ENCODE data around the gene HSD11B1. TPM values are rescaled to one million over a fixed set of nuclear protein-coding genes. Genes with fewer than 3 reads are reported as not detected.
A peak's percentile ranks its signal among the peaks of the same experiment; 100 is the strongest.

Gene HSD11B1
- total RNA-seq, 1 donor from 2014 or later: not detected

DNA sequence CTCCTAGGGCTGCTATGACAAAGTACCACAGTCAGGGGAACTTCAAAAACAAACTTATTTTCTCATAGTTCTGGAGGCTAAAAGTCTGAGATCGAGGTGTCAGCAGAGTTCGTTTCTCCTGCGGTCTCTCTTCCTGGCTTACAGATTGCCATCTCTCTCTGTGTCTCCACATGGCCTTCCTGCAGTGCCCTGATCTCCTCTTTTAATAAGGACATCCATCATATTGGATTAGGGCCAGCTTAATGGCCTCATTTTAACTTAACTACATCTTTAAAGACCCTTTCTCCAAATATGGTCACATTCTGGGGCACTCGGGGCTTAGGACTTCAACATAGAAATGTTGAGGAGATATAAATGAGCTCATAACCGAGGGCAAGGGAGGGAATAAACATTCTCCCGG lies 67.5 kb downstream of the HSD11B1 start:
- Histone ChIP-seq H3K9me3 (ENCODE audit: control insufficient read depth in 3 of 3, low read length in 3 of 3) (no peaks in the 10 kb centered on the region), H3K27me3 (ENCODE audit: control insufficient read depth in 3 of 3, insufficient read depth in 3 of 3, low read length in 3 of 3) (no peaks in the 10 kb centered on the region), H3K27ac (ENCODE audit: low read depth, low read length) (no peak overlapping the region), H3K4me3 (ENCODE audit: low read length in 3 of 3) (no peak overlapping the region), H3K9ac (ENCODE audit: low read depth in 1 of 3, low read length in 3 of 3) (no peak overlapping the region), H3K4me1 (ENCODE audit: control insufficient read depth in 3 of 3, insufficient read depth in 3 of 3, low read length in 3 of 3) (peaks cover 7 to 25% (median 22%) of the 10 kb centered on the region in 3 donors), H3K36me3 (ENCODE audit: control insufficient read depth in 3 of 3, insufficient read depth in 3 of 3, low read length in 3 of 3) (no peaks in the 10 kb centered on the region)

DNA sequence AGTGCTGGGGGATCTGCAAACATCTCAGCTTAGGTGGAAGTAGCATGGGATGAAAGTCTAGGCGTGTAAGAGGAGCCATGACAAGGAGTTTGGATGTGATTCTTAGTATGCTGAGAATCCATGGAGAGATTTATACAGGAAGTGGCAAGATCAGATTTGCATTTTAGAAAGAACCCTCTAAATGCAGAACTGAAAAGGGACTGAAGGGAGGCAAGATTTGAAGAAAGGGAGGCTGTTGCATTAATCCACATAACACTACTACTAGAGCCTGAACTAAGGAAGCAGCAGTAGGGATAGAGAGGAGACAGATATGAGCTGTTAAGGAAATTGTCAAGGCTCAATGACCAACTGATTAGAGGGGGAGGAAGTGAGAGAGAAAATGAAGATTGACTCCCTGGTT lies 69.9 kb downstream of the HSD11B1 start:
- Histone ChIP-seq H3K4me3 (ENCODE audit: low read length in 3 of 3) (no peak overlapping the region), H3K9me3 (ENCODE audit: control insufficient read depth in 3 of 3, low read length in 3 of 3) (no peaks in the 10 kb centered on the region), H3K27ac (ENCODE audit: low read depth, low read length) (no peak overlapping the region), H3K36me3 (ENCODE audit: control insufficient read depth in 3 of 3, insufficient read depth in 3 of 3, low read length in 3 of 3) (no peaks in the 10 kb centered on the region), H3K9ac (ENCODE audit: low read depth in 1 of 3, low read length in 3 of 3) (no peak overlapping the region), H3K27me3 (ENCODE audit: control insufficient read depth in 3 of 3, insufficient read depth in 3 of 3, low read length in 3 of 3) (no peaks in the 10 kb centered on the region), H3K4me1 (ENCODE audit: control insufficient read depth in 3 of 3, insufficient read depth in 3 of 3, low read length in 3 of 3) (peaks cover 0 to 15% (median 15%) of the 10 kb centered on the region in 3 donors)

DNA sequence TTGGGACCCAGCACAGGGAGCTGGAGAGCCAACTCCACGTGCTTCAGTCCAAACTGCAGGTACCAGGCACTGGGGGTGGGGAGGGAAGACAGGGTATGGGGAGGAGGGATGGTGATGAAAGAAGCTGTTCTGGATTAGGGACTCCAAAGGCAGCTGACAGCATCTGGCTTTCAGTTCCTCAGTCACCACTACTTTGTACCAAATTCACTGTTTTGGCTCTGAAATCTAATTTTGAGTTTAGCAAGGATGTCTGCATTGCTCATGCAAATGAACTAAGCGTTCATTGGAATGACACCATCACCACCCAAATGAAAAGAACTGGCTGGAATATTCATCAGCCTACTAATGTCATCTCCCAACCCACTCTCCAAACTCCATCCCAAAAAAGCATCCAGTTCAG lies 71.0 kb downstream of the HSD11B1 start:
- no peak overlapping the region for H3K27ac ChIP-seq (ENCODE audit: low read depth, low read length)
- no peaks in the 10 kb centered on the region for H3K36me3 ChIP-seq (ENCODE audit: control insufficient read depth in 3 of 3, insufficient read depth in 3 of 3, low read length in 3 of 3)
- H3K9me3 ChIP-seq (ENCODE audit: control insufficient read depth in 3 of 3, low read length in 3 of 3): no peaks in the 10 kb centered on the region
- no peak overlapping the region for H3K4me3 ChIP-seq (ENCODE audit: low read length in 3 of 3)
- H3K4me1 ChIP-seq (ENCODE audit: control insufficient read depth in 3 of 3, insufficient read depth in 3 of 3, low read length in 3 of 3): peaks cover 0 to 9% (median 5%) of the 10 kb centered on the region in 3 donors
- H3K9ac ChIP-seq (ENCODE audit: low read depth in 1 of 3, low read length in 3 of 3): no peak overlapping the region
- H3K27me3 ChIP-seq (ENCODE audit: control insufficient read depth in 3 of 3, insufficient read depth in 3 of 3, low read length in 3 of 3): no peaks in the 10 kb centered on the region

DNA sequence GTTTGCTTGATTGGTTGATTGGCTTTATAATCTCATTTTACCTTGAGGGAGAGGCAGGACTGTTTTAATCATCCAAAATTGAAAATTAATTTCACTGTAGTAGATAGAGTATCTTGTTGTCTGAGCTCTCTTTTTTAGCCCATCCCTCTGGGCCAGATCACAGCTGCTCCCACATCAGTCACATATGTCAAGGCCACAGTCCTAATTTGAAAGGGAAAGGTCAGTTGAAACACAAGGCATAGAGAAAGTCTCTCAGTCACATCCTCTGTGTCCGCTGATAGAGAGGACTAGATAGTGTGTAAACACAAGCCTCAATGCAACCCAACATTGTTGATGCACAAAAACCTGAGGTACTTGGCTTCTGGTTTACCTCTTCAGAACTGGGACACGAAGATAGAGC lies 72.9 kb downstream of the HSD11B1 start:
- no peak overlapping the region for H3K4me3 ChIP-seq (ENCODE audit: low read length in 3 of 3)
- H3K9me3 ChIP-seq (ENCODE audit: control insufficient read depth in 3 of 3, low read length in 3 of 3): no peaks in the 10 kb centered on the region
- H3K27me3 ChIP-seq (ENCODE audit: control insufficient read depth in 3 of 3, insufficient read depth in 3 of 3, low read length in 3 of 3): no peaks in the 10 kb centered on the region
- H3K36me3 ChIP-seq (ENCODE audit: control insufficient read depth in 3 of 3, insufficient read depth in 3 of 3, low read length in 3 of 3): peaks cover 0 to 3% (median 0%) of the 10 kb centered on the region in 3 donors
- H3K4me1 ChIP-seq (ENCODE audit: control insufficient read depth in 3 of 3, insufficient read depth in 3 of 3, low read length in 3 of 3): peaks cover 0 to 2% (median 0%) of the 10 kb centered on the region in 3 donors
- no peak overlapping the region for H3K9ac ChIP-seq (ENCODE audit: low read depth in 1 of 3, low read length in 3 of 3)
- no peak overlapping the region for H3K27ac ChIP-seq (ENCODE audit: low read depth, low read length)

DNA sequence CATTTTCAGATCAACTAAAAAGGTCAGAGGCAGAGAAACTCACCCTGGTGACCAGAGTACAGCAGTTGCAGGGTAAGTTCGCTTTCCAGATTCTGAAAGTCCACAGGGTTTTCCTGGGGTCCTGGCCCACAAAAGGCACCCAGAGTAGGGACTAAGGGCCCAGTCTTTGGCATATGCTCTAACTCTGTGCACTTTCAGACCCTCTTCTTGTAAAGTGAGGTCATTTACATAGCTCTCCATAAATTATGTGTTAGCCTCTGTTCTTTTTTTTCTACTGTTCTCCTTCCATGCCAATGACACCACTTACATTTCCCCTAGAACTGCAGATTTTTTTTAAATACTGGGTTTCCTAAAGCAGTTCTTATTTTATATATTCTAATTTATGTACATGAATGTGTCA lies 73.5 kb downstream of the HSD11B1 start:
- H3K4me3 ChIP-seq (ENCODE audit: low read length in 3 of 3): no peak overlapping the region
- H3K27ac ChIP-seq (ENCODE audit: low read depth, low read length): no peak overlapping the region
- peaks cover 0 to 3% (median 0%) of the 10 kb centered on the region in 3 donors for H3K36me3 ChIP-seq (ENCODE audit: control insufficient read depth in 3 of 3, insufficient read depth in 3 of 3, low read length in 3 of 3)
- no peaks in the 10 kb centered on the region for H3K9me3 ChIP-seq (ENCODE audit: control insufficient read depth in 3 of 3, low read length in 3 of 3)
- H3K9ac ChIP-seq (ENCODE audit: low read depth in 1 of 3, low read length in 3 of 3): no peak overlapping the region
- no peaks in the 10 kb centered on the region for H3K27me3 ChIP-seq (ENCODE audit: control insufficient read depth in 3 of 3, insufficient read depth in 3 of 3, low read length in 3 of 3)
- peaks cover 0 to 7% (median 1%) of the 10 kb centered on the region in 3 donors for H3K4me1 ChIP-seq (ENCODE audit: control insufficient read depth in 3 of 3, insufficient read depth in 3 of 3, low read length in 3 of 3)

DNA sequence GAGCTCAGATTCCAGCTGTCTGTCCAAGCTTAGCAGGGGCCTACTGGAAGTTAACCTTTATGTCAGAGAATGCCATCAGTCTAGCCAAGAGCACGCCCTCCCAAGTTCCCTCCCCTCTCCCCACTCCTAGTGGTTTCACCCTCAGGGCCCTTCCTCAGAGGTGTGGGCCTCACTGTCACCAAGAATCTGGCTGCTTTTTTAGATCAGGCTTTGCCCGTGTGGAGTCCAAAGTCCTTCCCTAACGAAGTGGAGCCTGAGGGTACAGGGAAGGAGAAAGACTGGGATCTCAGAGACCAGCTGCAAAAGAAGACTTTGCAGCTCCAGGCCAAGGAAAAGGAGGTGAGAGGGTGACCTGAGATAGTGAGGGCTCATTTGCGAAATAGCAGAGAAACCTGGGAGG lies 75.6 kb downstream of the HSD11B1 start:
- H3K9ac ChIP-seq (ENCODE audit: low read depth in 1 of 3, low read length in 3 of 3): no peak overlapping the region
- H3K9me3 ChIP-seq (ENCODE audit: control insufficient read depth in 3 of 3, low read length in 3 of 3): no peaks in the 10 kb centered on the region
- peaks cover 0 to 3% (median 0%) of the 10 kb centered on the region in 3 donors for H3K36me3 ChIP-seq (ENCODE audit: control insufficient read depth in 3 of 3, insufficient read depth in 3 of 3, low read length in 3 of 3)
- H3K27ac ChIP-seq (ENCODE audit: low read depth, low read length): no peak overlapping the region
- peaks cover 10 to 20% (median 11%) of the 10 kb centered on the region in 3 donors for H3K4me1 ChIP-seq (ENCODE audit: control insufficient read depth in 3 of 3, insufficient read depth in 3 of 3, low read length in 3 of 3)
- no peaks in the 10 kb centered on the region for H3K27me3 ChIP-seq (ENCODE audit: control insufficient read depth in 3 of 3, insufficient read depth in 3 of 3, low read length in 3 of 3)
- H3K4me3 ChIP-seq (ENCODE audit: low read length in 3 of 3): no peak overlapping the region

DNA sequence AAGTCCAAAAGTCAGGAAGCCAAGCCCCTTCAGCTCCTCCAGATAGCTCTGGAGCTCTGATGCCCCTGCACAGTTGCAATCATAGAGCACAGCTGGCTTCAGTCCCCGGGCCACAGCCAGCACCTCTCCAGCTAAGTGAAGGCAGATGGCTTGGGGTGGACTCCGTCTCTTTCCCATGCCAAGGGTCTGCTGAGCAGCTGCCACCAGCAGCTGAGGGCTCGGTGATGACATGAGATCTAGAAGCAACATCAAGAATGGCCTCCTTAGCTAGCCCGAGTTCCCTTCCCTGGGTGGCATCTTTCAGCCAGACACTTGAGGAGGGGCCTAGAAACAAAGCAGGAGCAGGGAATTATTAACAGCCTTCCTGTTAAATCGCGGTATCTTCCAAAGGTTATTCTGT lies 78.7 kb downstream of the HSD11B1 start:
- H3K27me3 ChIP-seq (ENCODE audit: control insufficient read depth in 3 of 3, insufficient read depth in 3 of 3, low read length in 3 of 3): peaks cover 0 to 3% (median 0%) of the 10 kb centered on the region in 3 donors
- no peaks in the 10 kb centered on the region for H3K9me3 ChIP-seq (ENCODE audit: control insufficient read depth in 3 of 3, low read length in 3 of 3)
- H3K27ac ChIP-seq (ENCODE audit: low read depth, low read length): no peak overlapping the region
- peak overlapping the region; percentile 71 to 95 (median 87) for H3K4me3 ChIP-seq (ENCODE audit: low read length in 3 of 3)
- H3K36me3 ChIP-seq (ENCODE audit: control insufficient read depth in 3 of 3, insufficient read depth in 3 of 3, low read length in 3 of 3): peaks cover 0 to 3% (median 0%) of the 10 kb centered on the region in 3 donors
- peaks cover 11 to 23% (median 13%) of the 10 kb centered on the region in 3 donors for H3K4me1 ChIP-seq (ENCODE audit: control insufficient read depth in 3 of 3, insufficient read depth in 3 of 3, low read length in 3 of 3)
- H3K9ac ChIP-seq (ENCODE audit: low read depth in 1 of 3, low read length in 3 of 3): peak overlapping the region; percentile 78 to 92 (median 92)

Other genes with a start within 250 kb of the HSD11B1 start
- gene CAMK1G, start 121.1 kb upstream of the HSD11B1 start, total RNA-seq: not detected
- gene LAMB3, start 52.4 kb upstream of the HSD11B1 start, total RNA-seq: 0.52 TPM
- 78.8 TPM for gene G0S2, start 29.4 kb upstream of the HSD11B1 start, total RNA-seq
- 1.0 TPM for gene TRAF3IP3, start 51.2 kb downstream of the HSD11B1 start, total RNA-seq
- gene C1orf74, start 79.7 kb downstream of the HSD11B1 start, total RNA-seq: 3.7 TPM
- gene IRF6, start 101.3 kb downstream of the HSD11B1 start, total RNA-seq: 0.52 TPM
- gene UTP25, start 123.1 kb downstream of the HSD11B1 start, total RNA-seq: 4.7 TPM
- under 0.01 TPM for gene SYT14, start 233.4 kb downstream of the HSD11B1 start, total RNA-seq